ENCODE results near the gene ATP6V0B. TPM values are rescaled to one million over a fixed set of nuclear protein-coding genes. Genes with fewer than 3 reads are reported as not detected.

The ATP6V0B gene
- total and polyA plus RNA-seq, 10 of the 15 experiments (the other 5 are each of a cell fraction or from before 2014, with no cell fraction given), result 65.3 to 250 (median 144) TPM

GRCh38 chr1:43981135-43981491 is 6.4 kb downstream of the ATP6V0B start (continued):
- TF ChIP-seq CTCF (IDR thresholded peaks at IDR 0.05 in 2 of 3, conservative IDR thresholded peaks at IDR 0.05 in 1 of 3; ENCODE audit: control insufficient read depth in 2 of 3, extremely low read depth in 1 of 3, insufficient read depth in 1 of 3, low read depth in 3 of 3, low read length in 3 of 3) (no peak), E2F4 (IDR thresholded peaks at IDR 0.05; ENCODE audit: low read depth, low read length) (no peak), ATF2 (IDR thresholded peaks at IDR 0.05; ENCODE audit: low read length) (no peak)

GRCh38 chr1:43981636-43982035 is 6.9 kb downstream of the ATP6V0B start:
- Histone ChIP-seq H3K4me2 (ENCODE audit: control insufficient read depth, insufficient read depth) (no peak overlapping the region), H3K9me3 (replicated peaks; ENCODE audit: control insufficient read depth, insufficient read depth, low read length) (no peaks in the 10 kb centered on the region), H4K20me1 (ENCODE audit: control insufficient read depth, insufficient read depth) (no peaks in the 10 kb centered on the region), H3K4me3 (no peak overlapping the region), H3K4me1 (ENCODE audit: control insufficient read depth, insufficient read depth, low read length) (peaks cover 20% of the 10 kb centered on the region), H3K27me3 (replicated peaks in 1 of 2; ENCODE audit: control insufficient read depth in 2 of 2, insufficient read depth in 2 of 2, low read length in 1 of 2) (no peaks in the 10 kb centered on the region), H3K79me2 (ENCODE audit: control insufficient read depth, insufficient read depth, low read length) (peaks cover 26% of the 10 kb centered on the region), H2AFZ (ENCODE audit: control insufficient read depth, low read depth, low read length) (no peak overlapping the region), H3K36me3 (ENCODE audit: control insufficient read depth in 2 of 2, insufficient read depth in 2 of 2, low read length in 1 of 2) (peaks cover 4 to 5% of the 10 kb centered on the region in 2 experiments), H3K27ac (ENCODE audit: control insufficient read depth, insufficient read depth) (no peak overlapping the region), H3K9ac (ENCODE audit: control insufficient read depth, insufficient read depth, low read length) (no peak overlapping the region)
- ChIA-PET SMC1A (ENCODE audit: uncharacterized antibody, unreplicated experiment) (no interaction called here), POLR2A (no interaction called here), CTCF (no interaction called here), RAD21 (ENCODE audit: unreplicated experiment) (no interaction called here)
- intact Hi-C loops (cut with micrococcal nuclease; ENCODE audit: unreplicated experiment) (no loop called here), in situ Hi-C loops (cut with MboI) (no loop called here)
- no peak for FAIRE-seq
- 91% methylated on average over 20 of the region's 20 CpGs for WGBS (ENCODE audit: insufficient coverage, insufficient replicate concordance, low lambda C conversion rate, missing lambda C conversion rate)
- ATAC-seq, result no peak
- BruUV-seq (replicated peaks), result no TSS peak
- DNase-seq (ENCODE audit: low read depth, low spot score), result no peak
- TF ChIP-seq POLR2AphosphoS2 (IDR thresholded peaks at IDR 0.05; ENCODE audit: low read depth, low read length) (no peak), CBFB (IDR thresholded peaks at IDR 0.05; ENCODE audit: low read depth) (no peak), YBX1 (IDR thresholded peaks at IDR 0.05) (no peak), BHLHE40 (IDR thresholded peaks at IDR 0.05; ENCODE audit: borderline replicate concordance in 1 of 2, low read depth in 2 of 2, low read length in 1 of 2) (no peak), REST (IDR thresholded peaks at IDR 0.05; ENCODE audit: low read depth, low read length) (no peak), NFYA (IDR thresholded peaks at IDR 0.05; ENCODE audit: borderline replicate concordance, low read depth, low read length) (no peak), MTA3 (IDR thresholded peaks at IDR 0.05; ENCODE audit: borderline replicate concordance, low read length) (no peak), KAT2A (conservative IDR thresholded peaks at IDR 0.05; ENCODE audit: control insufficient read depth, low read depth, low read length) (no peak), SRF (IDR thresholded peaks at IDR 0.05; ENCODE audit: low read depth in 2 of 2, low read length in 2 of 2) (no peak), ELK1 (IDR thresholded peaks at IDR 0.05; ENCODE audit: low read depth, low read length) (no peak), TCF7 (IDR thresholded peaks at IDR 0.05; ENCODE audit: borderline replicate concordance) (no peak)

Measured in GM12878 (cell line).